ENCODE measurements around the gene GPRIN2. TPM values are rescaled to one million over a fixed set of nuclear protein-coding genes. Genes with fewer than 3 reads are reported as not detected.
A peak's percentile ranks its signal among the peaks of the same experiment; 100 is the strongest.

GPRIN2 gene
- polyA plus RNA-seq, 4 donors, result 13.9 to 33.5 (median 20.1) TPM

DNA sequence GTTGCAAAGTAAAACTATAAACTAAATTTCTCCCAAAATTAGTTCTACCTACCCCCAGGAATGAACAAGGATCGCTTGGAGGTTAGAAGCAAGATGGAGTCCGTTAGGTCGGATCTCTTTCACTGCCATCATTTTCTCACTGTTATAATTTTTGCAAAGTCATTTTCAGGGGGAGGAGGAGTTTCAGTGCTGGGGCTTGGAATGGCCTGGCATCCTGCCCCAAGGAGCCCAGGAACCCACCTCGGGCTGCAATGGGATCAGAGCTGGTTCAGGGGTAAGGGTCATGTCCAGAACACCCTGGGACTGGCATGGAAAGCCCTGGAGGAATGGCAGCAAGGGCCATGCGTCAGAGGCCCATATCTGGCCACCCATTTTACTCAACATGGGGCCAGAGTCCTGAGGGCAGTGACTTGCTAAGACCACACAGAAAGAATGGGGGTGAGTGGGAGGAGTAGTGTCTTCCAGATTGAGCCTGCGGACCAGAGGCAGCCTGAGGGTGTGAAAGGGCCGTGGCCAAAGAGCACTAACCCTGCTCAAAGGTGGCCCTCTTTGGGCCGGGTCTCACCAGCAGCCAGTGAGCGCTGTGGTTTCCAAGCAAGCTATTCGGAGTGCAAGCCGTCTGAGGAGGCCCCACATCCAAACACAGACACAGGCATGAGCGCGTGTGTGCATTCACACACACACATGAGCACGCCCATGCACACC lies 31.8 kb downstream of the GPRIN2 start:
- FAIRE-seq (no peak), DNase-seq (no peak)
- 84 to 85% (median 85%) methylated on average over 14 of the region's 14 CpGs for WGBS, 3 donors
- no peak overlapping the region for H3K27ac ChIP-seq (ENCODE audit: low read depth in 1 of 3, low read length in 2 of 3)
- H3K36me3 ChIP-seq (ENCODE audit: control insufficient read depth in 3 of 3, insufficient read depth in 2 of 3, low read depth in 1 of 3, low read length in 3 of 3), result no peaks in the 10 kb centered on the region
- H3K27me3 ChIP-seq (ENCODE audit: control insufficient read depth in 3 of 3, insufficient read depth in 3 of 3, low read length in 3 of 3), result no peaks in the 10 kb centered on the region
- H3K9me3 ChIP-seq (ENCODE audit: control insufficient read depth in 2 of 2, insufficient read depth in 1 of 2, low read depth in 1 of 2, low read length in 1 of 2), result no peaks in the 10 kb centered on the region
- peaks cover 3 to 5% (median 3%) of the 10 kb centered on the region in 3 donors for H3K4me1 ChIP-seq (ENCODE audit: control insufficient read depth in 3 of 3, insufficient read depth in 2 of 3, low read depth in 1 of 3, low read length in 2 of 3)
- no peak overlapping the region for H3K4me3 ChIP-seq (ENCODE audit: low read depth in 1 of 3, low read length in 3 of 3)

DNA sequence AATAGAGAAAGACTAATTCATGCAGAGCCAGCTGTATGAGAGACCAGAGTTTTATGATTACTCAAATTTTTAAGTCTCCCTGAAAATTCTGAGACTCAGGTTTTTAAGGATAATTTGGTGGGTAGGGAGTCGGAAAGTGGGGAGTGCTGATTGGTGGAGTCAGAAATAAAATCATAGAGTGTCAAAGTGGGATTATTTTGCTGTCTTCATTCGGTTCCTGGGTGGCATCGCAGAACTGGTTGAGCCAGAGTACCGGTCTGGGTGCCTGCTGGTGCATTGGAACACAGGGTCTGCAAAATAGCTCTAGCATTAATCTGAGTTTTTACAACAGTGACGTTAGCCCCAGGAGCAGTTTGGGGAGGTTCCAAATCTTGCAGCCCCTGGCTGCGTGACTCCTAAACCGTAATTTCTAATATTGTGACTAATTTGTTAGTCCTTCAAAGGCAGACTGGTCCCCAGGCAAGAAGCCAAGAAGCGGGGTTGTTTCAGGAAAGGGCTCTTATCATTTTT lies 32.4 kb downstream of the GPRIN2 start:
- FAIRE-seq, result no peak
- H3K27ac ChIP-seq (ENCODE audit: low read depth in 1 of 3, low read length in 2 of 3), result no peak overlapping the region
- no peaks in the 10 kb centered on the region for H3K9me3 ChIP-seq (ENCODE audit: control insufficient read depth in 2 of 2, insufficient read depth in 1 of 2, low read depth in 1 of 2, low read length in 1 of 2)

DNA sequence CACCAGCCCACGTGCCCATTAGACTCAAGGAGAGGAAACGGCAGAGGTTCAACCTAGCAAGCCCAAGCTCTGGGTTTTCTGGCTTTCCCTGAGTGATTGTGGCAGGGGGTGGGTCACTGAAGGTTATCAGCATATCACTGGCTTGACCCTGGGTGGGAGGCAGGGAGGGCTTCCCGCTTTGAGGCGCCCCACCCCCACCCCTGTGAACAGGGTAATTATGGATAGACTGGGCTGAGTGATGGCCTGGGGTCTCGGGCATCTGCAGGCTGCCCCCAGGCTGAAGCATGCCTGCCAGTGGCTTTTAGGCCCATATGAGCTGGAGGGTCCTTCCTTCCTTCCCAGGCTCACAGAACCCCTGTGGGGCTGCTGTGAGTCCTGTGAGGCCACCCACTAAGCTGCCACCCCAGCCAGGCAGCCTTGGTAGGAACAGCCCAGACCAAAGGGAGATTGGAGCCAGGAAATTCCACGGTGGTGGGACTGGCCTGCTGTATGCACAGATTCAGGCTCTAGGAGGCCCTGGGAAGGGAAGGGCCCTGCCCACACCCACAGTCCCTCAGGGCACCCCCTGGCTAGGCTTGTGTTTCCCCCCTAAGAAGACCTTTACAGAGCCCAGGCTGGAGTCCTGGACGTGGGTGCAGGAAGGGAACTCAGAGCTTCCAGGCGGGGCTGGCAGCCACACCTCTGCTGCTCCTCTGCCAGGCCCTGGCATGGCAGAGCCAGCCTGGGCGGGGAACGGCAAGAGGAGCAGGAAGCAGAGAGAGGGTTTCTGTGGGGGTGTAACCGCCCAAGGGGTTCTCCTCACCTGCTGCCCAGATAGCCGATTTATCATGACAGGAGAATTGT lies 33.1 kb downstream of the GPRIN2 start:
- no peak for FAIRE-seq
- WGBS, 3 donors, result 40 to 61% (median 47%) methylated on average over 12 of the region's 12 CpGs

More for the DNA sequence above, 32.4 kb downstream of the GPRIN2 start:
- DNase-seq, result no peak
- Histone ChIP-seq H3K36me3 (ENCODE audit: control insufficient read depth in 3 of 3, insufficient read depth in 2 of 3, low read depth in 1 of 3, low read length in 3 of 3) (no peaks in the 10 kb centered on the region), H3K4me1 (ENCODE audit: control insufficient read depth in 3 of 3, insufficient read depth in 2 of 3, low read depth in 1 of 3, low read length in 2 of 3) (peaks cover 3 to 5% (median 3%) of the 10 kb centered on the region in 3 donors), H3K4me3 (ENCODE audit: low read depth in 1 of 3, low read length in 3 of 3) (no peak overlapping the region), H3K27me3 (ENCODE audit: control insufficient read depth in 3 of 3, insufficient read depth in 3 of 3, low read length in 3 of 3) (no peaks in the 10 kb centered on the region)
- WGBS, 3 donors, result 21 to 59% (median 42%) methylated on average over 8 of the region's 8 CpGs

DNA sequence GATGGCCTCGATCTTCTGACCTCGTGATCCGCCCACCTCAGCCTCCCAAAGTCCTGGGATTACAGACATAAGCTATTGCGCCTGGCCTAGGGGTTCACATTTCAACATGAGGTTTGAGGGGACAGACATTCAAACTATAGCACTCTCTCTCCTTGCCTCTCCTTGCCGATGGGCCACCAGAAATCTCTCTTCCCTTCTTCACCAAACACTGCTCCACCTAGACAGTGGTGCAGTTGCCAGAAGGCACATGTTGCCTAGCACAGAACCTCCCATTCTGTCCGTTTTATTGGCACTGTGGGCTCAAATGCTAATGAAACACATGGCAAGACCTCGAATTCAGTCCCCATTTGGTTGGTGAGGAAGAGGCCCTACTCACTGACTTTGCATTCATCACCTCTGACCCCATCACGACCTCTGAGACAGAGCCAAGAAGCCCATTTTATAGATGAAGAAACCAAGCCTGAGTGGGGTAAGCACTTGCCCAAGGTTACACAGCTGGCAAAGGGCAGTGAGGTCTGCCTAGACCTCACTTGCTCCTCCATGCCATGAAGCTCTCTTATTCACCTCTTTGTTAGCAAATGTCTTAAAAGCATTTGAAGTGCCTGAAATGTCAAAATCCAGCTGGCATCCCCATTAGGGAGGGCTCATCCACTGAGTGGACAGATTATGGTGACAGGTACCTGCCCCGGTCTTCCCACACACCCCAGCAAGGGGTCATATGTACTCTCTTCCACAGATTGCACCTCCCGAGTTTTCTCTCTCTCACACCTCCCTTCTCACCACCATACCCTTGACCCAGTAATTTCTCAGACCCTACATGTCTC lies 34.0 kb downstream of the GPRIN2 start:
- FAIRE-seq (no peak), DNase-seq (no peak)
- Histone ChIP-seq H3K4me1 (ENCODE audit: control insufficient read depth in 3 of 3, insufficient read depth in 2 of 3, low read depth in 1 of 3, low read length in 2 of 3) (peaks cover 3 to 5% (median 3%) of the 10 kb centered on the region in 3 donors), H3K27ac (ENCODE audit: low read depth in 1 of 3, low read length in 2 of 3) (no peak overlapping the region), H3K4me3 (ENCODE audit: low read depth in 1 of 3, low read length in 3 of 3) (no peak overlapping the region), H3K27me3 (ENCODE audit: control insufficient read depth in 3 of 3, insufficient read depth in 3 of 3, low read length in 3 of 3) (no peaks in the 10 kb centered on the region), H3K36me3 (ENCODE audit: control insufficient read depth in 3 of 3, insufficient read depth in 2 of 3, low read depth in 1 of 3, low read length in 3 of 3) (no peaks in the 10 kb centered on the region), H3K9me3 (ENCODE audit: control insufficient read depth in 2 of 2, insufficient read depth in 1 of 2, low read depth in 1 of 2, low read length in 1 of 2) (no peaks in the 10 kb centered on the region)
- 84 to 93% (median 89%) methylated on average over 10 of the region's 10 CpGs for WGBS, 3 donors

More for the DNA sequence above, 33.1 kb downstream of the GPRIN2 start:
- peak in 1 of 2 donors; percentile 86 for DNase-seq
- no peak overlapping the region for H3K4me3 ChIP-seq (ENCODE audit: low read depth in 1 of 3, low read length in 3 of 3)
- H3K4me1 ChIP-seq (ENCODE audit: control insufficient read depth in 3 of 3, insufficient read depth in 2 of 3, low read depth in 1 of 3, low read length in 2 of 3), result peaks cover 3 to 5% (median 3%) of the 10 kb centered on the region in 3 donors
- no peaks in the 10 kb centered on the region for H3K9me3 ChIP-seq (ENCODE audit: control insufficient read depth in 2 of 2, insufficient read depth in 1 of 2, low read depth in 1 of 2, low read length in 1 of 2)
- H3K27ac ChIP-seq (ENCODE audit: low read depth in 1 of 3, low read length in 2 of 3), result peak overlapping the region in 1 of 3 donors; percentile 8
- H3K27me3 ChIP-seq (ENCODE audit: control insufficient read depth in 3 of 3, insufficient read depth in 3 of 3, low read length in 3 of 3), result no peaks in the 10 kb centered on the region
- no peaks in the 10 kb centered on the region for H3K36me3 ChIP-seq (ENCODE audit: control insufficient read depth in 3 of 3, insufficient read depth in 2 of 3, low read depth in 1 of 3, low read length in 3 of 3)

DNA sequence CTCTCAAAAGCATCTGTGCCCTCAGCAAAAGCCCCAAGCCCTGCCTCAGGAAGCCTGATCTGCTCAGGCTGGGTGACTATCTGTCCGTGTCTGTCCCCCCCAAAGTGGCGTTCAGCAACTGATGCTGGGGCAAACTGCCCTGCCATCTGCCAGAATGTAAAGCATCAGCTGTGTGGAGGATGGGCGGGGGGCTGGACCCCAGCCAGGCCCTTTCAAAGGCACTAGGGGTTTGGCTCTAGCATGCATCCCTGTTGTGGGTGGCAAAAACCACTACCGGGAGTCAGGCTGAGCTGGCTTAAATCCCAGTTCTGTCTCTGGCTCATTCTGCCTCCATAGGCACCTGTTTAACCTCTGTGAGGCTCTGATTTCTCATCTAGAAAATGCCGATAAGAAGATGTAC lies 35.5 kb downstream of the GPRIN2 start:
- H3K9me3 ChIP-seq (ENCODE audit: control insufficient read depth in 2 of 2, insufficient read depth in 1 of 2, low read depth in 1 of 2, low read length in 1 of 2), result no peaks in the 10 kb centered on the region
- WGBS, 3 donors, result 50 to 69% (median 57%) methylated on average over 5 of the region's 5 CpGs
- no peaks in the 10 kb centered on the region for H3K36me3 ChIP-seq (ENCODE audit: control insufficient read depth in 3 of 3, insufficient read depth in 2 of 3, low read depth in 1 of 3, low read length in 3 of 3)
- H3K27me3 ChIP-seq (ENCODE audit: control insufficient read depth in 3 of 3, insufficient read depth in 3 of 3, low read length in 3 of 3), result no peaks in the 10 kb centered on the region
- peaks cover 3 to 5% (median 3%) of the 10 kb centered on the region in 3 donors for H3K4me1 ChIP-seq (ENCODE audit: control insufficient read depth in 3 of 3, insufficient read depth in 2 of 3, low read depth in 1 of 3, low read length in 2 of 3)
- no peak overlapping the region for H3K4me3 ChIP-seq (ENCODE audit: low read depth in 1 of 3, low read length in 3 of 3)
- no peak for DNase-seq
- no peak for FAIRE-seq
- H3K27ac ChIP-seq (ENCODE audit: low read depth in 1 of 3, low read length in 2 of 3), result no peak overlapping the region

DNA sequence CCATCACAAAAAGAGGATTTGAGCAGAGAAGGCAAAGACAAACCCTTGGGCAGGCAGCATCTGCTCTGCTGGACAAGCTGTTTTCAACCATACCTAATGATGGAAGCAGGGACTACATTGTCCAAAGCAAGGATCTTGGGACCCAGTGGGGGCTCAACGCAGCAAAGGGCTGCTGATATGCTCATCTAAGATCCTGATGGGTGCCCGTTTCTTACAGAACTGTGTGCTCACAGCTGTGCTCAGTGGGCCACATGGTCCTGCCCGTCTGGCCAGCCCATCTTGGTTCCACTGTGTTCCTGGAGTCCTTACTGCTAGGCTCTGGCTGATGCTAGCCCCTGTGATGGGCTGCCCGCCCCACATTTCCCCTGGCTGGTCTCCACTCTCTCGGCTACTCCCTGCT lies 36.1 kb downstream of the GPRIN2 start:
- H3K36me3 ChIP-seq (ENCODE audit: control insufficient read depth in 3 of 3, insufficient read depth in 2 of 3, low read depth in 1 of 3, low read length in 3 of 3), result no peaks in the 10 kb centered on the region
- no peak overlapping the region for H3K4me3 ChIP-seq (ENCODE audit: low read depth in 1 of 3, low read length in 3 of 3)
- H3K4me1 ChIP-seq (ENCODE audit: control insufficient read depth in 3 of 3, insufficient read depth in 2 of 3, low read depth in 1 of 3, low read length in 2 of 3), result peaks cover 3 to 5% (median 3%) of the 10 kb centered on the region in 3 donors
- FAIRE-seq, result no peak
- no peaks in the 10 kb centered on the region for H3K9me3 ChIP-seq (ENCODE audit: control insufficient read depth in 2 of 2, insufficient read depth in 1 of 2, low read depth in 1 of 2, low read length in 1 of 2)
- H3K27me3 ChIP-seq (ENCODE audit: control insufficient read depth in 3 of 3, insufficient read depth in 3 of 3, low read length in 3 of 3), result no peaks in the 10 kb centered on the region
- WGBS, 3 donors, result 81 to 90% (median 86%) methylated on average over 5 of the region's 5 CpGs
- DNase-seq, result no peak
- H3K27ac ChIP-seq (ENCODE audit: low read depth in 1 of 3, low read length in 2 of 3), result no peak overlapping the region

DNA sequence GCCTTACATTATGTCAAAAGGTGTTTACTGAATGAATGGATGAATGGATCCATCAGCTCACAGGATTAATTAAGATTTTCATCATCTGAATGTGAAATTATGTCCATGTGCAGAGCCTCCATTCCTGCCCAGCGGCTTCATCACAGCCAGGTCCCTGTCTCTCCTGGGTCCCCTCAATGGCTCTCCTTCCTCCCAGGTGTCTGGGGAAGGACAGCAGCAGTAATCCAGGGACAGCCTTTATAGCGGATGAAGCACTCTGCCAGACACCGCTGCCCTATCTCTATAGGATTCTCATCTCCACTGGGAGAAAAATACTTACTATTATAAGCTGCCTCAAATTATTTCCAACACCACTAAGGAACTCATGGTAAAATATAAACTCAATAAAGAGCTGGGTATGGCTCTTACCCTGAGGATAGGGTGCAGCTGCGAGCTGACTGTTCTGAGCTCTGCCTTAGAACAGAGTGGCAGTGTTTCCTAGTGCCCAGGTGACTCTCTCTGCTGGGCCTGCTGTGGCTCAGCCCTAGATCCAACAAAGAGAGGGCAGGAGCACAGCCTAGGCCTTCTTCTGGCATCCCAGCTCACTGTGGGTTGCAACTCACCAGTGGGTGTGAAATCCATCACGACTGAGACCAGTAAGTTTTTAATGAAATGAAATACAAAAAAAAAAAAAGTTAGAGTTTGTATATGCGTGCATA lies 38.3 kb downstream of the GPRIN2 start:
- H3K4me1 ChIP-seq (ENCODE audit: control insufficient read depth in 3 of 3, insufficient read depth in 2 of 3, low read depth in 1 of 3, low read length in 2 of 3), result no peaks in the 10 kb centered on the region
- H3K27me3 ChIP-seq (ENCODE audit: control insufficient read depth in 3 of 3, insufficient read depth in 3 of 3, low read length in 3 of 3), result no peaks in the 10 kb centered on the region
- no peaks in the 10 kb centered on the region for H3K36me3 ChIP-seq (ENCODE audit: control insufficient read depth in 3 of 3, insufficient read depth in 2 of 3, low read depth in 1 of 3, low read length in 3 of 3)
- 90 to 91% (median 91%) methylated on average over 6 of the region's 6 CpGs for WGBS, 3 donors
- FAIRE-seq, result no peak
- no peaks in the 10 kb centered on the region for H3K9me3 ChIP-seq (ENCODE audit: control insufficient read depth in 2 of 2, insufficient read depth in 1 of 2, low read depth in 1 of 2, low read length in 1 of 2)
- no peak overlapping the region for H3K4me3 ChIP-seq (ENCODE audit: low read depth in 1 of 3, low read length in 3 of 3)
- no peak for DNase-seq
- H3K27ac ChIP-seq (ENCODE audit: low read depth in 1 of 3, low read length in 2 of 3), result no peak overlapping the region
